CD4-positive, alpha-beta T cell treated with Interleukin-17A for 4 hours (primary cell): ENCODE results near the gene C9orf40.

Experiments used
- DNase-seq: peaks from one replicate; pipeline ENCODE4 v3.0.0-alpha.2; 2020; ENCODE audit warnings: mixed read lengths

The C9orf40 gene, protein sequence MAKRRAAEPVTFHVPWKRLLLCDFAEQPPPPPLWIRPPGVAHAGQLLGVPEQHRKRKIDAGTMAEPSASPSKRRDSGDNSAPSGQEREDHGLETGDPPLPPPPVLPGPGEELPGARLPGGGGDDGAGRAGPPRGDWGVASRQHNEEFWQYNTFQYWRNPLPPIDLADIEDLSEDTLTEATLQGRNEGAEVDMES

DNA sequence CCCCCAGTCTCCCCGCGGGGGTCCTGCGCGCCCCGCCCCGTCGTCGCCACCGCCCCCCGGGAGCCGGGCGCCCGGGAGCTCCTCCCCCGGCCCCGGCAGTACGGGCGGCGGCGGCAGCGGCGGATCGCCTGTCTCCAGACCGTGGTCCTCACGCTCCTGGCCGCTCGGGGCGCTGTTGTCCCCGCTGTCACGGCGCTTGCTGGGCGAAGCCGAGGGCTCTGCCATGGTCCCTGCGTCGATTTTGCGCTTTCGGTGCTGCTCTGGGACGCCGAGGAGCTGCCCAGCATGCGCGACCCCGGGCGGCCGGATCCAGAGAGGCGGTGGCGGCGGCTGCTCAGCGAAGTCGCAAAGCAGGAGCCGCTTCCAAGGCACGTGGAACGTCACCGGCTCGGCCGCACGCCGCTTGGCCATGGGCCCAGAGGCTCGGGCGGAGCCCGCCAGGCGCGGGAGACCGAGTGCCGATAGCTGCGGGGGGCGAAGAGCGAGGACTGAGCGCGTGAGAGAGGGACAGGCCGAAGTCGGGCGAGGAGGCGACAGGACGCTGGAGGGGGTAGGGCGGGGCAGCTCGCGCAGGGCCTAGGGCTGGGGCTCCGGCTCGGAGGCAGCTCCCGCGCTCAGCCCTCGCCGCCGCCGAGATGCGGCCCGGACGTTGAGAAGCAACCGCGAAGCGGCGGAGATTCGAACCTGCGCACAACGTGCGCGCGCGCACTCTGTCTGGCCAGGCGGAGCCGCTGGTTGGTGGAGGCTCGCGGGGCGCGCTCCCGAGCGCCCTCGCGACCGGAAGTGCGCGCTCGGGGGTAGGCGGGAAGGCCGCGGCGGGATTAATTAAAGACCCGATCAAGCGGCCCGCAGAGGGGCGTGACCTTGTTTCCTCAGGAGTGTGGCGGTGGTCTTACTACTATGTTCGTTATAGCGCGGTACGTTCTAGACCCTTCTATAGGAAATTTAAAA lies at the start of gene C9orf40:
TSS of gene C9orf40 (minus strand) at position 712 of the 951 bp plus-strand sequence. CDS start at position 411, 301 bp downstream.
- DNase-seq: peak; percentile 92

GRCh38 chr9:75001719-75002421 lies 49.2 kb upstream of the C9orf40 start:
- peak; percentile 8 for DNase-seq

- no peak for DNase-seq
Measured at GRCh38 chr9:75000835-75001234, 48.1 kb upstream of the C9orf40 start.

GRCh38 chr9:74985041-74985440 lies 32.3 kb upstream of the C9orf40 start:
- DNase-seq: no peak

- no peak for DNase-seq
Measured at GRCh38 chr9:74983709-74984108, 31.0 kb upstream of the C9orf40 start.

- no peak for DNase-seq
Measured at GRCh38 chr9:74979844-74980243, 27.1 kb upstream of the C9orf40 start.

GRCh38 chr9:74977287-74977686 lies 24.6 kb upstream of the C9orf40 start:
- DNase-seq: no peak

GRCh38 chr9:74975538-74975937 lies 22.8 kb upstream of the C9orf40 start:
- no peak for DNase-seq

GRCh38 chr9:74974558-74974957 lies 21.8 kb upstream of the C9orf40 start:
- no peak for DNase-seq

DNA sequence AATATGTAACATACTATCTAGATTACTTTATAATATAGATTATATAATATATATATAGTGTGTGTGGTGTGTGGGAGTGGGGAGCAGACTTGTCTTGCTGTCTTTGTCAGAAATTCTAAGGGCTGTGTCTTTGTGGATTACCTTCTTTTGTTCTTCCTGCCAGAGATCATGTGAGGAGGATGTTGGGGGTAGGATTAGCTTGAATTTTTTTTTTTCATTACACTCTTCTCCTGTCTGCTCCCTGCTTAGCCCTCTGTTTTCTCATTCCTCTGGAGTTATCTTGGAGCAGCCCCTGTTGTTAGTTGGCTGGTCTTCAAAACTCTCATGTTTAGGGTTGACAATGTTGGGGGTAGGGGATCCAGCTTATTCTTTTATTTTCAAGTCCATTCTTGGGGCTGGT lies 21.0 kb upstream of the C9orf40 start:
- DNase-seq: no peak

GRCh38 chr9:74963056-74963455 lies 10.3 kb upstream of the C9orf40 start:
- DNase-seq: no peak

DNA sequence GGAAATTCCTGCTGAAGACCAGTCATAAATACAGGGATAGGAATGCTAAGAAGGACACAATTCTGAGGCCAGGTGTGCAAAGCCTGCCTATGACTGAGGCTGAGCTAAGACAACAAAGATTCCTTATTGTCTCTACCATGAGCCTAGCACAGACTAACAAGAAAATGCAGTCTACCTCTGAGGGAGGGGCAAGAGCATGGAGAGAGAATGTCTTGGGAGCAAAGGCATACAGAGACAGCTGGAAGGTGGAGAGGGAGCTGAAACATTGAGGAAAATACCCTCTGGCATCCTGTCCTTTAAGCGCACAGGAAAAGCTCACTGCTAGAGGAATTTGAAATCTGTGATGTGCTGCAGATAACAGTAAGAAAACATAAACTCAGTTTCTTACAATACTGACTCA lies 8.8 kb upstream of the C9orf40 start:
- no peak for DNase-seq

DNA sequence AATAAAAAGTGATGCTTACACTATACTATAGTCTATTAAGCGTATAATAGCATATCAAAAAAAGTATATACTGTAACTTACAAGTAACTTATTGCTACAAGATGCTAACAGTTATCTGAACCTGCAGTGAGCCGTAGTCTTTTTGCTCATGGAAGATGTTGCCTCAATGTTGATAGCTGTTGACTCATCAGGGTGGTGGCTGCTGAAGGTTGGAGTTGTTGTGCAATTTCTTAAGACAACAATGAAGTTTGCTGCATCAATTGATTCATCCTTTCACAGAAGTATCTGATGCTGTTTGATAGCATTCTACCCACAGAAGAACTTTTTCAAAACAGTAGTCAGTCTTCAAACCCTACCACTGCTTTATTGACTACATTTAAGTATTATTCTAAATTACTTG lies 7.8 kb upstream of the C9orf40 start:
- DNase-seq: no peak

- DNase-seq: no peak
Measured at GRCh38 chr9:74958587-74958986, 5.9 kb upstream of the C9orf40 start.

DNA sequence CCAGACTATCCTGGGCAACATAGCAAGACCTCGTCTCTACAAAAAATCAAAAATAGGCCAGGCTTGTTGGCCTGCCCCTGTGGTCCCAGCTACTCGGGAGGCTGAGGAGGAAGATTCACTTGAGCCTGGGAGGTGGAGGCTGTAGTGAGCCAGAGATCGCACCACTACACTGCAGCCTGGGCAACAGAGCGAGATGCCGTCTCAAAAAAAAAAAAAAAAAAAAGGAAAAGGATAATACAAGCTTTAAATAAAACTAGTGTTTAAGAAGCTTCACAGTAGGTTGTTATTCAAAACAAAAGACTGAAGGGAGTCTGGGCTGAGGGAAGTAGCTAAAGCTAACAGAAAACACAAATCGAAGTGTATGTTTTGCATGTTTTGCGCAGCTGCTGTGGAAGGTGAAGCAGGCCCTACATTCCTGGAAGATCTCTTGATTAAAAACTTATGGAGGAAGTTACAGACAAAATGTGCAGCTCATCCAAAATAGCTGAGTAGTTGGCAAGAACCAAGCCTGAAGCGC lies 581 bp upstream of the C9orf40 start:
- no peak for DNase-seq

DNA sequence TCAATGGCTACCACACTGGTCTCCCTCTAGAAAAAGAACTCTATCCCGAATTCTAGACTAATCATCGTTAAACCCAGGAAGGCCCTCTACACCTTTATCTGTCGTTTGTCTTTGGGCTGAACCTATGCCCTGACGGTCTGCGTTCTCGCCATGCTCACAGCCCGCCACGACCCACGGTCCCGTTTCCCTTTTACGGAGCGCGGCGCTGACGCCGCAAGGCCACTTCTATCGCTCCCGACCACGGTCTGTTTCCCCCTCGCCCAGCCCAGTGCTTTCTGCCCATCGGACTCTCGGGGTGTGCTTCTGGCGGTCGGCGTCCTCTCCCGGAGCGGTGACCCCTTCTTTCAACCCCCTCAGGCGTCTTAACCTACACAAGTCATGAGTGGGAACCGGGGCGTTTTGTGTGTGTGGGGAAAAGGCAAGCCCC lies 974 bp downstream of the C9orf40 start:
- DNase-seq: peak; percentile 60

DNA sequence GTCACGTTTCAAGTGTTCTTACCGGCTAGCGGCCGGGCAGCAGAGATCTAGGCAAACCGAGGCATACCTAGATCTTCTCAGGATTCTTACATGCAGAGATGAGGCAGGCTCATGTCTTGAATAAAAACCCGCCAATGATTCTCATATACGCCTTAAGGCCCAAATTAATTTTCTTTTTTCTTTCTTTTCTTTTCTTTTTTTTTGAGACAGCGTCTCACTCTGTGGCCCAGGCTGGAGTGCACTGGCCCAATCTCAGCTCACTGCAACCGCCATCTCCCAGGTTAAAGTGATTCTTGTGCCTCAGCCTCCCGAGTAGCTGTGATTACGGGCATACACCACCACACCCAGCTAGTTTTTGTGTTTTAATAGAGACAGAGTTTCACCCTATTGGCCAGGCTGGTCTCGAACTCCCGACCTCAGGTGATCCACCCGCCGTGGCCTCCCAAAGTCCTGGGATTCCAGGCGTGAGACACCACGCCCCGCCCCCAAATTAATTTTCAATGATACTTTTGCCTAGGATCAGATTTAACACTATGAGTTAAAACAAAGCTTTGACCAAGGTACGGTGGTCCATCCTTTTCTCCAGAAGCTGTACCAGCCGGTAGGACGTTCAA lies 1.5 kb downstream of the C9orf40 start:
- DNase-seq: no peak

DNA sequence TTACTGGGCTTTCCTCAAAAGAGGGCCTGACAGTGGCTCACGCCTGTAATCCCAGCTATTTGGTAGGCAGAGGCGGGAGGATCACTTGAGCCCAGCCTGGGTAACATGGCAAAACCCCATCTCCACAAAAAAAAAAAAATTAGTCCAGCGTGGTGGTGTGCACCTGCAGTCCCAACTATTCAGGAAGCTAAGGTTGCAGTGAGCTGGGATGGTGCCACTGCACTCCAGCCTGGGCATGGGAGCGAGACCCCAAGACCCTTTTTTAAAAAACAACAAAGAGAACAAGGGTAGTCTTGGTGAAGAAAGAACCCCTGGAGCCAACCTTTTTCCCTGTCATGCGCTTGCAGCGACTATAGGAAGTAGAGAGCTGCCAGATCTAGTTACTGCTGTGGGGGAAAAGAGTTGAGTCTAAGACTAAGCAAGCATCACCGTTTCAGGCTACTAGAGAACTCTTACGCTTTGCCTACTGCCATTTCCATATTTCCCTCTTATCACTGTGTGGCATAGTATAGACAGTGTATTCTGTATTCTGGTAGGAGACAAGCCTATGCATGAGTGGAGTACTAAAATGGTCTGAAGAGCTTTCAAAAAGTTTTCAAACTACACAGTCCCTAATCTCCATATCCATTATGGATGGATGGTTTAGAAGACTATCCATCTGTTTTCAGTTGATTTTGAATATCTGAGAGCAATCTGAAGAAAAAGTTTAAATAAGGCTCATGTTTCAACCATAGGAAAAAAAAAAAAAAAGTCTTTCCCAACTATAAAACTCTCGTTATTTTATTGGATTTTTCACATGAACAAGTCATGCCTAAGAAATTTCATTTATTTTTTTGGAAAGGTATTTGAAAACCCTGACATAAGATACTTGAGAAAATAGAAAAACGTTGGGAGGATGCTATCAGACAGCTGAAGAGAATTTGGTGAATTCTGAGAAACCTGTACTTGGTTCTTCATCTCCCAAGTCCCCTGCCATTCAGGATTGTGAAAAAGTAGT lies 2.6 kb downstream of the C9orf40 start:
- no peak for DNase-seq

GRCh38 chr9:74948937-74949336 lies 3.8 kb downstream of the C9orf40 start:
- no peak for DNase-seq

GRCh38 chr9:74946686-74947085 lies 6.0 kb downstream of the C9orf40 start:
- DNase-seq: no peak

GRCh38 chr9:74942801-74943200 lies 9.9 kb downstream of the C9orf40 start:
- DNase-seq: peak; percentile 44

- DNase-seq: no peak
Measured at GRCh38 chr9:74940600-74940999, 12.1 kb downstream of the C9orf40 start.
